ENCODE measurements around the gene PIK3C2G. TPM values are rescaled to one million over a fixed set of nuclear protein-coding genes. Genes with fewer than 3 reads are reported as not detected.
A peak's percentile ranks its signal among the peaks of the same experiment; 100 is the strongest.

The PIK3C2G gene
- 0.01 and 0.03 TPM in 2 replicates for polyA plus RNA-seq (2011; rRNA removed)
- not detected in 2 replicates for polyA plus RNA-seq (2012; cell fraction: cytosol; rRNA removed)
- polyA plus RNA-seq (2012; cell fraction: nucleus; rRNA removed) = not detected in 2 replicates
- polyA plus RNA-seq (2017; fragmentation: RNase III; extraction: RNeasy Plus Mini Kit Qiagen cat#74134 plus additional on column Dnase treatment) = not detected in 3 replicates
- not detected in 2 replicates for polyA minus RNA-seq (2011; rRNA and poly(A)+ RNA removed)

DNA sequence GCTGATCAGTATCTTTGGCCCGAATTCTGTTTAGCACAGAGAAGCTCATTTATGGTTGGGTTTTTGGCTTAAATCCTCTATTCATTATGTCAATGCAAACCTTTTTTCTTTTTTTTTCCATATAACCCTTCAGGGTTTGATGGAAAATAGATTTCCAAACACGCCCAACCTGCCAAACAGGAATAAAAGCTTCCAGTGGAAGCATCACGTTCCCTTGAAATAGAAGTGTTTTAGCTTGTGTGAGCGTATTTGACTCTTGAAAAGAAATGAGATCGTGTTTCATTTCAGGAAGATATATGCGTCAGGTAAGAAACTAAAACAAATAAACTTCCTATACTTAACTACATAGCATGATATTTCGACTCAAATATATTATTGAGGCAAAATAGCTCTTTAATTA lies at the start of gene PIK3C2G:
PIK3C2G (plus strand) TSS at position 246 of the 400 bp plus-strand sequence. CDS start 20,564 bp downstream, outside the sequence.
- no peak for DNase-seq (ENCODE audit: low read depth in 1 of 2, low spot score in 1 of 2)
- WGBS (ENCODE audit: missing lambda C conversion rate) = 52% methylated on average over 7 of the region's 7 CpGs
- ChIA-PET POLR2A (no interaction called here), CTCF (interaction anchor here (1.5 kb wide), 1 partner anchor 8 kb away, joined by 3 read pairs; no protein-coding TSS in a partner anchor)
- H3K4me1 ChIP-seq = no peaks in the 10 kb centered on the region
- ATAC-seq = no peak
- H3K4me2 ChIP-seq = no peak within 1 kb of the TSS
- no peaks in the 10 kb centered on the region for H3K9me3 ChIP-seq
- FAIRE-seq = peak; percentile 59
- TF ChIP-seq POLR2A (IDR thresholded peaks at IDR 0.05; ENCODE audit: low read length) (no peak), MAFK (IDR thresholded peaks at IDR 0.05; ENCODE audit: partially characterized antibody) (no peak), RARB (CRISPR knock-in tag; IDR thresholded peaks at IDR 0.05) (no peak), RFX5 (IDR thresholded peaks at IDR 0.05) (no peak), HEYL (CRISPR knock-in tag; IDR thresholded peaks at IDR 0.05) (no peak), HOXB13 (CRISPR knock-in tag; IDR thresholded peaks at IDR 0.05; ENCODE audit: low read depth) (no peak), CBX2 (IDR thresholded peaks at IDR 0.05; ENCODE audit: borderline replicate concordance, low read depth) (no peak), KDM1A (IDR thresholded peaks at IDR 0.05; ENCODE audit: low read depth) (no peak), NR3C1 (IDR thresholded peaks at IDR 0.05) (no peak), FOSL2 (IDR thresholded peaks at IDR 0.05) (no peak), FOSL2 (CRISPR knock-in tag; IDR thresholded peaks at IDR 0.05) (no peak), PBX3 (IDR thresholded peaks at IDR 0.05) (no peak), JUNB (IDR thresholded peaks at IDR 0.05) (no peak), FOXS1 (CRISPR knock-in tag; IDR thresholded peaks at IDR 0.05) (no peak), ZFP36 (IDR thresholded peaks at IDR 0.05; ENCODE audit: borderline replicate concordance, partially characterized antibody) (no peak), PHF8 (IDR thresholded peaks at IDR 0.05; ENCODE audit: borderline replicate concordance, low read depth) (no peak), ESRRA (IDR thresholded peaks at IDR 0.05; ENCODE audit: borderline replicate concordance, low read length) (no peak), HOXB5 (CRISPR knock-in tag; IDR thresholded peaks at IDR 0.05) (no peak)
- TF ChIP-seq, protein P1, sequence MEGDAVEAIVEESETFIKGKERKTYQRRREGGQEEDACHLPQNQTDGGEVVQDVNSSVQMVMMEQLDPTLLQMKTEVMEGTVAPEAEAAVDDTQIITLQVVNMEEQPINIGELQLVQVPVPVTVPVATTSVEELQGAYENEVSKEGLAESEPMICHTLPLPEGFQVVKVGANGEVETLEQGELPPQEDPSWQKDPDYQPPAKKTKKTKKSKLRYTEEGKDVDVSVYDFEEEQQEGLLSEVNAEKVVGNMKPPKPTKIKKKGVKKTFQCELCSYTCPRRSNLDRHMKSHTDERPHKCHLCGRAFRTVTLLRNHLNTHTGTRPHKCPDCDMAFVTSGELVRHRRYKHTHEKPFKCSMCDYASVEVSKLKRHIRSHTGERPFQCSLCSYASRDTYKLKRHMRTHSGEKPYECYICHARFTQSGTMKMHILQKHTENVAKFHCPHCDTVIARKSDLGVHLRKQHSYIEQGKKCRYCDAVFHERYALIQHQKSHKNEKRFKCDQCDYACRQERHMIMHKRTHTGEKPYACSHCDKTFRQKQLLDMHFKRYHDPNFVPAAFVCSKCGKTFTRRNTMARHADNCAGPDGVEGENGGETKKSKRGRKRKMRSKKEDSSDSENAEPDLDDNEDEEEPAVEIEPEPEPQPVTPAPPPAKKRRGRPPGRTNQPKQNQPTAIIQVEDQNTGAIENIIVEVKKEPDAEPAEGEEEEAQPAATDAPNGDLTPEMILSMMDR (IDR thresholded peaks at IDR 0.05) = no peak
- TF ChIP-seq, protein P2, sequence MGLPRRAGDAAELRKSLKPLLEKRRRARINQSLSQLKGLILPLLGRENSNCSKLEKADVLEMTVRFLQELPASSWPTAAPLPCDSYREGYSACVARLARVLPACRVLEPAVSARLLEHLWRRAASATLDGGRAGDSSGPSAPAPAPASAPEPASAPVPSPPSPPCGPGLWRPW (IDR thresholded peaks at IDR 0.05) = no peak
- H3K27ac ChIP-seq = no peak within 1 kb of the TSS
- H3K4me3 ChIP-seq = no peak within 1 kb of the TSS

DNA sequence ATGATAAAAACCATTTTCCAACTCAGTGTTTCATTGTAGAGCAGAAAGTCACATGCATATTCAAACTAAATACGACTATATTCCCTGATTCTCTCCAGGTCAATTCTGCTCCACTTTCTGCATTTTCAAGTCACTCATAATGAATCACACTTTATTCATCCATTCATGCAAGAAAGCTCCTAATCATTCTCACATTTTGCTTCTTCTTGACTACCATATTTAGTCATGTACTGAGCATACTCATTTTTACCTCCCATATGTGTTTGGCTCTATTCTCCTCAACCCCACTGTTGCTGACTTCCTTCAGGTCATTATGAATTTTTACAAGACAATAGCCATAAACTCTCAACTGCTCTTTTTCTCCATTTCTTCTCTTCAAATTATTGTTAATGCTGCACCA lies 43.4 kb upstream of the PIK3C2G start:
- ChIA-PET CTCF (no interaction called here), POLR2A (no interaction called here)
- no peak for DNase-seq (ENCODE audit: low read depth in 1 of 2, low spot score in 1 of 2)
- Histone ChIP-seq H3K27ac (no peak overlapping the region), H3K4me1 (no peaks in the 10 kb centered on the region), H3K4me2 (no peak overlapping the region), H3K4me3 (no peak overlapping the region), H3K9me3 (no peaks in the 10 kb centered on the region)
- no peak for TF ChIP-seq NFE2L2 (conservative IDR thresholded peaks at IDR 0.05; ENCODE audit: low read length)
- TF ChIP-seq HOXB5 (CRISPR knock-in tag; IDR thresholded peaks at IDR 0.05) = no peak
- no peak for TF ChIP-seq HOXA7 (CRISPR knock-in tag; IDR thresholded peaks at IDR 0.05)
- TF ChIP-seq RAD21 (conservative IDR thresholded peaks at IDR 0.05 in 1 of 2, IDR thresholded peaks at IDR 0.05 in 1 of 2) = no peak
- TF ChIP-seq SMC3 (IDR thresholded peaks at IDR 0.05) = no peak
- no peak for TF ChIP-seq TP53 (CRISPR knock-in tag; IDR thresholded peaks at IDR 0.05)
- no peak for TF ChIP-seq MYC (IDR thresholded peaks at IDR 0.05; ENCODE audit: borderline replicate concordance, low read length)
- no peak for TF ChIP-seq PBX3 (IDR thresholded peaks at IDR 0.05)
- TF ChIP-seq, protein P3, sequence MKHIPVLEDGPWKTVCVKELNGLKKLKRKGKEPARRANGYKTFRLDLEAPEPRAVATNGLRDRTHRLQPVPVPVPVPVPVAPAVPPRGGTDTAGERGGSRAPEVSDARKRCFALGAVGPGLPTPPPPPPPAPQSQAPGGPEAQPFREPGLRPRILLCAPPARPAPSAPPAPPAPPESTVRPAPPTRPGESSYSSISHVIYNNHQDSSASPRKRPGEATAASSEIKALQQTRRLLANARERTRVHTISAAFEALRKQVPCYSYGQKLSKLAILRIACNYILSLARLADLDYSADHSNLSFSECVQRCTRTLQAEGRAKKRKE (CRISPR knock-in tag; IDR thresholded peaks at IDR 0.05; ENCODE audit: low read depth) = no peak
- no peak for TF ChIP-seq E2F6 (IDR thresholded peaks at IDR 0.05; ENCODE audit: borderline replicate concordance, low read depth)
- no peak for TF ChIP-seq GATA3 (IDR thresholded peaks at IDR 0.05; ENCODE audit: borderline replicate concordance)
- no peak for TF ChIP-seq ZNF302 (CRISPR knock-in tag; IDR thresholded peaks at IDR 0.05)
- TF ChIP-seq ZSCAN20 (CRISPR knock-in tag; IDR thresholded peaks at IDR 0.05) = no peak
- no peak for TF ChIP-seq ZFP36 (IDR thresholded peaks at IDR 0.05; ENCODE audit: borderline replicate concordance, partially characterized antibody)
- no peak for TF ChIP-seq FOSB (CRISPR knock-in tag; IDR thresholded peaks at IDR 0.05)
- 25% methylated on average over 1 of the region's 1 CpG for WGBS (ENCODE audit: missing lambda C conversion rate)
- no peak for ATAC-seq
- no peak for FAIRE-seq
